ENCODE data around the gene FAM216B. TPM values are rescaled to one million over a fixed set of nuclear protein-coding genes. Genes with fewer than 3 reads are reported as not detected.

Gene FAM216B
- total RNA-seq, 6 experiments from 2014 or later: not detected

DNA sequence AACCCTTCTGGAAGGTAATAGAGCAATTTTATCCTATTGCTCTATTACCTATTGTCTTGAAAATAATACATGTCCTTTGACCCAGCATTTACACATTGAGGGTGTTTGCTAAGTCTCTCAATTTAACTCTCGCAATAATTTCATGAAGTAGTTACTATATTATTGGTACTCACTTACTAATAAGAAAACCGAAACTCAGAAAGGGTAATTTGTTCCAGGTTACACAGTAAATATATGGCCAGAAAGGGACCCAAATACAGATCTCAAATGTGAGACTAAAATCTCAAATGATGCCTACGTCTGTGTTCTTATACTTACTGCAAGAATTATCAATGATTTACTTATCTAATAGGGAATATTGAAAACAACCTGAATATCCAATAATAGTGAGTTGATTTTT lies 29.7 kb upstream of the FAM216B start:
- no peak for DNase-seq
- Histone ChIP-seq H3K9me3 (no peaks in the 10 kb centered on the region), H3K4me3 (no peak overlapping the region), H3K36me3 (no peaks in the 10 kb centered on the region), H3K27me3 (no peaks in the 10 kb centered on the region), H3K4me1 (no peaks in the 10 kb centered on the region), H3K27ac (no peak overlapping the region)
- 81% methylated on average over 3 of the region's 3 CpGs for WGBS (ENCODE audit: insufficient coverage, low coverage, low lambda C conversion rate, missing lambda C conversion rate)
- TF ChIP-seq, protein P1, sequence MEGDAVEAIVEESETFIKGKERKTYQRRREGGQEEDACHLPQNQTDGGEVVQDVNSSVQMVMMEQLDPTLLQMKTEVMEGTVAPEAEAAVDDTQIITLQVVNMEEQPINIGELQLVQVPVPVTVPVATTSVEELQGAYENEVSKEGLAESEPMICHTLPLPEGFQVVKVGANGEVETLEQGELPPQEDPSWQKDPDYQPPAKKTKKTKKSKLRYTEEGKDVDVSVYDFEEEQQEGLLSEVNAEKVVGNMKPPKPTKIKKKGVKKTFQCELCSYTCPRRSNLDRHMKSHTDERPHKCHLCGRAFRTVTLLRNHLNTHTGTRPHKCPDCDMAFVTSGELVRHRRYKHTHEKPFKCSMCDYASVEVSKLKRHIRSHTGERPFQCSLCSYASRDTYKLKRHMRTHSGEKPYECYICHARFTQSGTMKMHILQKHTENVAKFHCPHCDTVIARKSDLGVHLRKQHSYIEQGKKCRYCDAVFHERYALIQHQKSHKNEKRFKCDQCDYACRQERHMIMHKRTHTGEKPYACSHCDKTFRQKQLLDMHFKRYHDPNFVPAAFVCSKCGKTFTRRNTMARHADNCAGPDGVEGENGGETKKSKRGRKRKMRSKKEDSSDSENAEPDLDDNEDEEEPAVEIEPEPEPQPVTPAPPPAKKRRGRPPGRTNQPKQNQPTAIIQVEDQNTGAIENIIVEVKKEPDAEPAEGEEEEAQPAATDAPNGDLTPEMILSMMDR (IDR thresholded peaks at IDR 0.05): no peak
- no peak for TF ChIP-seq POLR2A (IDR thresholded peaks at IDR 0.05)
- ATAC-seq: no peak
- intact Hi-C loops (cut with DNase I): no loop called here

DNA sequence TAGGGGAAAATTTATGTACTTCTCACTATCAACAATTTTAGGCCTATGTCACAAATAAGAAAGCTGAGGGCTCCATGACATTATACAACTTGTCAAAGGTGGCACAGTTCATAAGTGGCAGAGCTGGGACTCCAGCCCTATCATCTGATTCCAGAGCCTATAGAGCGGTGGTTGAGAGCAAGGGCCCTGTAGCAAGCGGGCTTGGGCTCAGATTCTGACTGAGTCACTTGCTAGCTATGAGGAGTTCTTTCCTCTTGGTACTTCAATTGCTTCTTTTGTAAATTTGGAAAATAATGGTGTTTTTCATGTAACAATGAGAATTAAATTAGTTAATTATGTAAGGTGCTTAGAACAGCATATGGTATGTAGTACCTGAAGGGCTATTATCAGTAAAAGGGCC lies 28.7 kb upstream of the FAM216B start:
- intact Hi-C loops (cut with DNase I): no loop called here
- Histone ChIP-seq H3K4me1 (no peaks in the 10 kb centered on the region), H3K4me3 (no peak overlapping the region), H3K27me3 (no peaks in the 10 kb centered on the region), H3K36me3 (no peaks in the 10 kb centered on the region), H3K27ac (no peak overlapping the region), H3K9me3 (no peaks in the 10 kb centered on the region)
- no peak for TF ChIP-seq POLR2A (IDR thresholded peaks at IDR 0.05)
- TF ChIP-seq, protein P1 (IDR thresholded peaks at IDR 0.05): no peak
- WGBS (ENCODE audit: insufficient coverage, low coverage, low lambda C conversion rate, missing lambda C conversion rate): 100% methylated on average over 2 of the region's 2 CpGs
- DNase-seq: no peak
- no peak for ATAC-seq

DNA sequence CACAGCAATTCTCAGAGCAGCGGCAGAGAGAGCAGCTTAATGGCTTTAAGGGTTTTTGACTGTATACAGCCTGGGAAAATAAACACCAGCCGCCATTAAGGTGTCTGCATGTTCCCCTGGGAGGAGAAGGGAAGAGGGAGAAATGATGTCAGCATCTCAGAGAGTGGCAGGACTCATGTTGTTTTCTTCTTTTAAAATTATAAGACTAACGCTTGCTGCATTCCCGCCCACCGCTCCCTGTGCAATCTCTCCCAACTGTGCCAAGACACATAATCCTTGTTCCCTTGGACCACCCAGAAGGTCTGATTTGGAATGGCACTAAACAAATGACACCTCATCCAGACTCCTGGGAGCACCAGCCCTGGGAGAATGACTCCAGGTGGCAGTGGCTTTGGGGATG lies 27.7 kb upstream of the FAM216B start:
- Histone ChIP-seq H3K36me3 (no peaks in the 10 kb centered on the region), H3K9me3 (no peaks in the 10 kb centered on the region), H3K4me3 (no peak overlapping the region), H3K4me1 (peaks cover 0 to 7% (median 0%) of the 10 kb centered on the region in 4 donors), H3K27me3 (no peaks in the 10 kb centered on the region), H3K27ac (no peak overlapping the region)
- WGBS (ENCODE audit: insufficient coverage, low coverage, low lambda C conversion rate, missing lambda C conversion rate): 92% methylated on average over 4 of the region's 5 CpGs
- ATAC-seq (no peak), DNase-seq (no peak)
- TF ChIP-seq POLR2A (IDR thresholded peaks at IDR 0.05): no peak
- TF ChIP-seq, protein P1 (IDR thresholded peaks at IDR 0.05): no peak
- intact Hi-C loops (cut with DNase I): no loop called here

DNA sequence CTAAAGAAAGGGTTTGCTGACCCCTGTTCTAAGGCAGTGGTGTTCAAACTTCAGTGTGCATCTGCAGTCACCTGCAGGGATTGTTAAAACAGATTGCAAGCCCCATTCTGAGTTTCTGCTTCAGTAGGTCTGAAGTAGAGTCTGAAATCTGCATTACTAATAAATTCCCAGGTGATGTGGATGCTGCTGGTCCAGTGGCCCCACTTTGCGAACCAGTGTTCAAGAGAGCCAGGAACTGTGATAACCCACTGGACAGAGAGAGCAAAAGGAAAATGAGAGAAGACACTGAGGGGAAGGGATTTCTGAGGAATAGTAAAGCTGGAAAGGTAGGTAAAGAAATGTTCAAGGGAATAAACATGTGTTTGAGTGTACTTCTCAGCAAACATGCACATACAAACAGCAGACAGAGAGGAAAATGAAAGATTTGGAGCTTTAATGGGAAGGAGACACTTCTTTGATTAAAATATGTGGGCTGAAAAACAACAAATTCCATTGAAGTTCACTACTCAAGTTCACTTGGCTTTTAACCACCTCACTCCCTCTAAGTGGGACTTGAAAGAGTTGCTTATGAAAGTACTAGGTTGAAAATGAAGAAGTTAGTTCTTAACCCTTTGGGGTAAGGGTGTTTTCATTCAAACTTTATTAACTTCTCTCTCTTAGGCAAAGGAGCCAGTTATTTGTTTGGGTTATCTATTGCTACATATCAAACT lies 26.4 kb upstream of the FAM216B start:
- H3K4me3 ChIP-seq: no peak overlapping the region
- H3K9me3 ChIP-seq: no peaks in the 10 kb centered on the region
- intact Hi-C loops (cut with DNase I): no loop called here
- no peaks in the 10 kb centered on the region for H3K36me3 ChIP-seq
- ATAC-seq (no peak), DNase-seq (no peak)
- TF ChIP-seq, protein P1 (IDR thresholded peaks at IDR 0.05): no peak
- no peak for TF ChIP-seq POLR2A (IDR thresholded peaks at IDR 0.05)
- peaks cover 0 to 12% (median 0%) of the 10 kb centered on the region in 4 donors for H3K4me1 ChIP-seq
- no peak overlapping the region for H3K27ac ChIP-seq
- WGBS (ENCODE audit: insufficient coverage, low coverage, low lambda C conversion rate, missing lambda C conversion rate): 58% methylated on average over 1 of the region's 1 CpG
- no peaks in the 10 kb centered on the region for H3K27me3 ChIP-seq
